Measurements from ENCODE around the gene HPSE2.
"Not testable (repeated sequence)": the region's sequence is repeated elsewhere in the genome, so short reads cannot be mapped to it uniquely, and the experiment has no call there.

HPSE2 gene

GRCh38 chr10:99002392-99002791, 233.3 kb downstream of the HPSE2 start:
- DNase-seq, result no peak

GRCh38 chr10:98997596-98997995, 238.1 kb downstream of the HPSE2 start:
- DNase-seq, result no peak

- no peak for DNase-seq
Measured at GRCh38 chr10:98994030-98994429, 241.6 kb downstream of the HPSE2 start.

- not testable (repeated sequence) for DNase-seq
Measured at GRCh38 chr10:98983751-98984150, 251.9 kb downstream of the HPSE2 start.

GRCh38 chr10:98980353-98980752, 255.3 kb downstream of the HPSE2 start:
- no peak for DNase-seq

GRCh38 chr10:98971464-98971863, 264.2 kb downstream of the HPSE2 start:
- DNase-seq, result no peak

- DNase-seq, result peak; percentile 22
Measured at GRCh38 chr10:98967601-98968000, 268.1 kb downstream of the HPSE2 start.

- DNase-seq, result no peak
Measured at GRCh38 chr10:98963608-98964007, 272.0 kb downstream of the HPSE2 start.

- no peak for DNase-seq
Measured at GRCh38 chr10:98959379-98959778, 276.3 kb downstream of the HPSE2 start.

GRCh38 chr10:98957801-98958200, 277.9 kb downstream of the HPSE2 start:
- DNase-seq, result peak; percentile 30

- DNase-seq, result peak; percentile 67
Measured at GRCh38 chr10:98956576-98957260, 278.9 kb downstream of the HPSE2 start.

- DNase-seq, result no peak
Measured at GRCh38 chr10:98953251-98953650, 282.4 kb downstream of the HPSE2 start.

GRCh38 chr10:98951269-98952000, 284.2 kb downstream of the HPSE2 start:
- DNase-seq, result no peak

GRCh38 chr10:98950106-98950505, 285.5 kb downstream of the HPSE2 start:
- DNase-seq, result no peak

GRCh38 chr10:98949306-98949705, 286.3 kb downstream of the HPSE2 start:
- no peak for DNase-seq

- no peak for DNase-seq
Measured at GRCh38 chr10:98943681-98944080, 292.0 kb downstream of the HPSE2 start.

GRCh38 chr10:98929709-98930108, 305.9 kb downstream of the HPSE2 start:
- no peak for DNase-seq

- DNase-seq, result no peak
Measured at GRCh38 chr10:98925651-98926050, 310.0 kb downstream of the HPSE2 start.

- DNase-seq, result no peak
Measured at GRCh38 chr10:98924526-98924925, 311.1 kb downstream of the HPSE2 start.

GRCh38 chr10:98921316-98921715, 314.3 kb downstream of the HPSE2 start:
- DNase-seq, result no peak

GRCh38 chr10:98920807-98921206, 314.8 kb downstream of the HPSE2 start:
- no peak for DNase-seq

GRCh38 chr10:98920360-98920759, 315.3 kb downstream of the HPSE2 start:
- DNase-seq, result no peak

GRCh38 chr10:98919899-98920298, 315.8 kb downstream of the HPSE2 start:
- DNase-seq, result no peak

- DNase-seq, result no peak
Measured at GRCh38 chr10:98917828-98918227, 317.8 kb downstream of the HPSE2 start.

All from fibroblast of upper back skin (primary cell).